GM18519 (cell line): ENCODE results near the gene AOPEP.

Experiments
- ATAC-seq: cut with Tn5 transposase; IDR thresholded peaks from one replicate; pipeline ENCODE4 v1.9.1; 2021; ENCODE audit warnings: mild to moderate bottlenecking, moderate library complexity; ENCODE audit not compliant: unreplicated experiment, low FRiP score

AOPEP gene

GRCh38 chr9:95100071-95100627 is 373.6 kb downstream of the AOPEP start:
- no peak for ATAC-seq

GRCh38 chr9:95101326-95101725 is 374.8 kb downstream of the AOPEP start:
- no peak for ATAC-seq

- no peak for ATAC-seq
Measured at GRCh38 chr9:95102001-95102433, 375.5 kb downstream of the AOPEP start.

GRCh38 chr9:95102572-95102971 is 376.1 kb downstream of the AOPEP start:
- ATAC-seq, result no peak

- ATAC-seq, result no peak
Measured at GRCh38 chr9:95103281-95103771, 376.8 kb downstream of the AOPEP start.

DNA sequence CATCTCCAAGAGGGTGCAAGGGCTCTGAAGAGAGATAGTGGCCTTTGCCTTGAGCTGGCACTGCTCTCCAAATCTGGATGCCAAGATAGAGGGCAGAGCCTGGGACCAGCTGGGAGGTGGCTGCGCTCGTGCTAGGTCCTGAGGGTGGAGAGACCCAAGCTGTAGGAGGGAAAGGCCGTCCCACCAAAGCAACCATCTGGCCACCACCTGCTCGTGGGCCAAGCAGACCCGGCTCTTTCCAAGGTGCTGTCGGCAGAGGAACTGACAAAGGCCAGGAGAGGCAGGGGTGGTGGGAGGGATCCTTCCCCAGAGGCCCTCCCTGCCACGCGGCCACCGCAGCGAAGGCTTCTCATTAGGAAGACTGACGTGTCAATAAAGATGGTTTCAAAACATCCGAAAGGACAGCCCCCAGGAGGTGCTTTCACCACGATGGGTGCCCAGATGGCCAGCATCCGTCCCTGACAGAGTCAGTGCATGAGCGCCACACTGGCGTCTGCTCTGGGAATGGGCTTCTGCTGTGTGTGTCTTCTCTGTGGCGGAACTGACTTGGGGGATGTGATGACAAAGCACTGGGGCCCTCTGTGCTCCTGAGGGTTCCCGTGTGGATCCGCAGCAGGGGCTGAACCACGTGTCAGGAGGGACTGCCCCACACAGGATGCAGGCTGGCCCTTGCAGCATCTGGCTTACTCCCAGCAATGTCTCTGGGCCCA is 377.5 kb downstream of the AOPEP start:
- no peak for ATAC-seq

DNA sequence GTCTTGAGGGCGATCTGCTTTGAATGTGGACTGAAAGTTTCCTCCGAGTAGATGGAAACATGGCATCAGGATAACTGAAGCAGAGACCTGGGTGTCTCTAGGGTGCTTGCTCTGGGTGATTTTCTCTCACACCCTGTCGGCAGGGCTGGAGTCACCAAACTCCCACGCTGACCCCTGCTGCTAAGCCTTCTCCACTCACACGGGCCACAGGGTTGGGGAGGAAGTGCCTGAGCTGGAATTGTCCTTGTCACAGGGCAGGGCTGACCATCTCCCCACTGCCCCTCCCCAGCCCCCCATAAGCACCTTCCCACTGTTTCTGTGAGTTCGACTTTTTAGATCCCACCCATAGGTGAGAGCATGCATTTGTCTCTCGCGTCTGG is 378.1 kb downstream of the AOPEP start:
- no peak for ATAC-seq

- ATAC-seq, result no peak
Measured at GRCh38 chr9:95104980-95105379, 378.5 kb downstream of the AOPEP start.

DNA sequence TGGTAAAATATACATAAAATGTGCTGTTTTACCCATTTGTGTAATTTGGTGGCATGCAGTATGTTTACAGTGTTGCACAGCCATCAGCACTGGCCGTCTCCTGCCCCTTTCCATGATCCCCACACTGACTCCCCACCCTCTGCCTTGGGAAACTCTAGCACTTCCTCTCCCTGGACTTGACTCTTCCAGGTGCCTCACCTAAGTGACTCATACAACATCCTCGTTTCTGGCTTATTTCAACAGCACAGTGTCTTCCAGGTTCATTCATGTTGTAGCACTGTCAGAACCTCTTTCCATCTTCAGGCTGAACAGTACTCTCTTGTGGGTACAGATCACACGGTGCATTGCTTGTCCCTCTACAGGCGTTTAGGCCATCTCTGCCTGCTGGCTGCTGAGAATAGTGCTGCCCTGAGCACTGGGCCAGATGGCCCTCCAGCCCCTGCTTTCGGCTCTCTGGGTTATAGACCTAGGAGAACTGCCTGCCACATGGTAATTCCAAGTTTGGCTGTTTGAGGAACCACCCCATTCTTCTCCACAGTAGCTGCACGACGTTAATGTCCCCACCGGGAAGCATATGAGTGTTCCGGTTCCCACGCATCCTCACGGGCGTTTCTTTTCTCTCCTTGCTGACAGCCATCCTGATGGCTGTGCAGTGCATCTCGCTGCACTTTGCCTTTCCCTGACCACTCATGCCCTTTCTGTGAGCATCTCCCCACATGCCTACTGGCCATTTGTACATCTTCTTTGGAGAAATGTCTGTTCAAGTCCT is 379.2 kb downstream of the AOPEP start:
- no peak for ATAC-seq

GRCh38 chr9:95107001-95107749 is 380.7 kb downstream of the AOPEP start:
- no peak for ATAC-seq

GRCh38 chr9:95107976-95108375 is 381.5 kb downstream of the AOPEP start:
- no peak for ATAC-seq

- no peak for ATAC-seq
Measured at GRCh38 chr9:95108777-95109176, 382.3 kb downstream of the AOPEP start.

DNA sequence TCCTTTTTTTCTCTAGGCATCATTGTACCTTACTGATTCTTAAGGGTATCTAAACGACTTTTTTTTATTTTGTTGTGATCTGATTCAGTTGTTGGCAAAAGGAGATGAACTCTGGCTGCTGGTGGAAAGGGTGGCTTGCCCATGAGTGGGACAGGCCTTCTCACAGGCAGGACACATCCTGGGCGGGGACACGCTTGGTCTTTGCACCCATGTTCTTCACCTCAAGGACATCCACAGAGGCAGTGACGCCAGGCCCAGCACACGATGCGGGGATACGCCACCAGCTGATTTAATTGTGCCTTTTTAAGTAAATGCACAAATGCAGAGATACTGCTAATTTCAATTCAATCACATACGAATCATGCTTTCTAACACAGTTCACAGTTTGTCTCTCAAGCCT is 383.0 kb downstream of the AOPEP start:
- ATAC-seq, result no peak

- no peak for ATAC-seq
Measured at GRCh38 chr9:95110921-95111525, 384.5 kb downstream of the AOPEP start.

- ATAC-seq, result no peak
Measured at GRCh38 chr9:95111716-95112115, 385.2 kb downstream of the AOPEP start.

- no peak for ATAC-seq
Measured at GRCh38 chr9:95112436-95113280, 386.2 kb downstream of the AOPEP start.

DNA sequence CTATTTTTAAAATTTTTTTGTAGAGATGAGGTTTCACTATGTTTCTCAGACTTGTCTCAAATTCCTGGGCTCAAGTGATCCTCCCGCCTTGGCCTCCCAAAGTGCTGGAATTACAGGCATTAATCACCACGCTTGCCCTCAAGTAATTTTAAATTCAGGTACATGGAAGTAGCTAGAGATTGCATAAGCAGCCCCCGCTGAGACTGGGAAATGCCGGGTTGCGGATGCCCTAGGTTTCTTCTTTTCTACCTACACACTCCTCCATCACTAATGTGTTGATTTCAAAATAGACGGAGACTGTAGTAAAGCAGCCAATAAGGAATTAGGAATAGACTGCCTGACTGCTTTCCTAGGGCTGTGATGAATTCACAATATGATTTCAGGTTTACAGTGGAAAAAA is 388.6 kb downstream of the AOPEP start:
- no peak for ATAC-seq

DNA sequence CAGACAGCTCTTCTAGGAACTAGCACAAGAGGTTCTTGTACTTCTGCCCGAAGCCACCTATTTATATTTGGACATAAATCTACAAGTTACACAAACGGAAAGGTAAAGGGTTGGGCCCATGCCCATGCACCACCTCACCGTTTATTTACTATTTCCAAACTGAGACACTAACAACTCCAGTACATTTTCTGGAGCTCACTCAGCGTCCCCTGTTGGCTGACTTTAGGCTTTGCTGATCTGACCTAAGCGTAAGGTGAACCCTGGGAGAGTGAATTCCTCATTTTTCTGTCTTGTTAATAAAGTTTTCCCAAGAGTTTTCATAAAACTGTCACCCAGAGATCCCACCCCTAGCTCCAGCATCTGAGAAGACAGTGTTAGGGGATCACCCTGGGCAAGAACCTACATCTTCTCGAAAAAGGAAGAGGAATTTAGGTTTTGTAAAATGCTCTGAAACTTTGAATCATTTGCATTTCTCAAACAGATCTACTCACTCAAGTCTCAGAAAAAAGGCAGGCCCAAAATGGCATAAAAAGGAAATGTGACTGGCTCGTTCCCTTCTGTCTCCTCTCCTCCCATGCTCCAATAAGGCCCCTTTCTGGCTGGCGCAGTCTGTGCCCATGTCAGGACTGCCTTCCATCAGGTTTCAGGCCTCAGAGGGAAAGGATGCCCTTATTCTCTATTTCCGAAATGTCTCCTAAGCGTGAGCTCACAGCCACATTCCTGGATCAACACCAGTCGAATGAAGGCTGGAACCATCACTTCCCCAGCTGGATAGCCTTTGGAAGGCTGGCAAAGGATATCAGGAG is 389.7 kb downstream of the AOPEP start:
- no peak for ATAC-seq

GRCh38 chr9:95116808-95117204 is 390.3 kb downstream of the AOPEP start:
- no peak for ATAC-seq
